GM10266 (cell line): ENCODE results near the gene PTPN14.

Experiments
- DNase-seq: peaks from one replicate; pipeline ENCODE4 v3.0.0; 2012; ENCODE audit errors: extremely low spot score
- CTCF ChIP-seq: IDR thresholded peaks from 2 replicates; pipeline ENCODE4 v1.5.1; 2012; ENCODE audit warnings: mild to moderate bottlenecking, low read depth; ENCODE audit not compliant: control insufficient read depth, insufficient read depth; ENCODE audit errors: missing control alignments

Gene PTPN14

GRCh38 chr1:214329470-214330220, 221.8 kb downstream of the PTPN14 start:
- no peak for DNase-seq
- no peak for TF ChIP-seq CTCF

DNA sequence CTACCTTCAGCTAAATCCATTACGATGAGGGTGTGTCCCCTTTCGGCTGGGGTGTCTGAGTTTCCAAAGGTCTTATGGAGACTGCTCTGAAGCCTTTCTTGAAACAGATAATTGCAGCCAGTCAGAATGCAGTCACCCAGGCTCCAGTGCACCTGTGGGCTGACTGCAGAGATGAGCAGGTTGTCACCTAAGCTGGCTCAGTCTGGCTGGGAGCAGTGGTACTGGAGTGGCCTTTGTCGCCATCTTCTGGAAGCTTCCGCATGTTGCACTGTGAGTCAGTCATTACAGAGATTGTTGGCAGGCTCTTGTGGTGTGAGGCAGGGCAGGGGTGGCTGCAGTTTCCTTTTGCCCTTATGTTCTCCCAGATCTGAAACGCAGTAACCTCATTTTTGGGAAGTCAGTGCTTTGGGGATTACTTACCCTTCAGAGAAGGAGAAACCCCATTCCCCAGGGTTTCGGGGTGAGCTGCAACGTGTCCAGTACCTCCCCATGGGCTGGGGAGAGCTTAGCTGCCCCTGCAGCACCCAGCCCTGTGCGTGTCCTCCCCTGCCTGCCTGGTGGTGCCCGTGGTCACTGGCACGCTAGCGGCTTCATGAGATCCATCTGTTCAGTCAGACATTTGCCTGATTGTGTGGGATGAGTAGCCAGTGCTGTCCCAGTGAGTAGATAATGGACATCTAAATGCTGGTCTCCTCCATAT, 222.5 kb downstream of the PTPN14 start:
- peak; percentile 70 for DNase-seq
- peak; percentile 96 for TF ChIP-seq CTCF

- no peak for DNase-seq
- TF ChIP-seq CTCF, result no peak
Observed at GRCh38 chr1:214327514-214327913, 223.9 kb downstream of the PTPN14 start.

GRCh38 chr1:214326406-214326805, 225.0 kb downstream of the PTPN14 start:
- no peak for DNase-seq
- TF ChIP-seq CTCF, result no peak

DNA sequence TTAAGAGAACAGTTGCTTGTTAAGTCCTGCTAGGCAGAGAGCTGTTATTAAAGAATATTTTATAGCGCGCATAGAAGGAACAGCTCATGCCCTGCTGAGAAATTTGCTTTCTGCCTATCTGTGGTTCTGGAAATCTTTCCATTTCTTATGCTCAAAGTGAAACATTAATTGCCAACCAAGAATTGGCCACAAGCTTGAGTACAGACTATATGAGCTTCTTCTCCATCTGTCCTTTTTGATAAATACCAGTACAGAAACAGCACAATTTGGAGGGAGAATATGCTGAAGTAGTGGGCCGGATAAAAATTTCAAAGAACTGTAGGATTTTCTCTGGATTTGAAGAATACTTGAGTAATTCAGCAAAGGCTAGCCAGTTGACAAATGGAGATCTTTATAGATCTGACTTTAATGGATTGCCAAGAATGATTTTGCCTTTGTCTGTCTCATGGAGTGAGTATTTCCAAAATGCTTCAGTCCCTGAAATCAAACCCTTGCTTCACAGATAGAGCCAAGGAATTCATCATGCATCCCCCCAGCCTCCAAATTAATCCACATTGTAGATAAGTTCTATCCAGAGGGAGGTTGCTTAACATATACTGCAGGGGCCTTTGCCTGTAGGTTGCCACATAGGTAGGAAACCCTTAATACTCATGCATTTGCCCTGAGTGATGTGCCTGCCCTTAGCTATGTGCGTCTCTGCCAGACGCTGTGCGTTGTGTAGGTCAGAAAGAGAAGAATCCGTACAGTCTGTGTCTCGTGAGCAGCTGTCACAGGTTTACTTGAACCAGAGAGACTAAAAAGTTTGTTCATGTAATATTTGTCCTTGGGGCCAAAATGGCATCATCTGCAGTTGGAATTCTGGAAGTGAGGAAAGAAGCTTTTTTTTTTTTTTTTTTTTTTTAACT, 226.3 kb downstream of the PTPN14 start:
- no peak for DNase-seq
- no peak for TF ChIP-seq CTCF

DNA sequence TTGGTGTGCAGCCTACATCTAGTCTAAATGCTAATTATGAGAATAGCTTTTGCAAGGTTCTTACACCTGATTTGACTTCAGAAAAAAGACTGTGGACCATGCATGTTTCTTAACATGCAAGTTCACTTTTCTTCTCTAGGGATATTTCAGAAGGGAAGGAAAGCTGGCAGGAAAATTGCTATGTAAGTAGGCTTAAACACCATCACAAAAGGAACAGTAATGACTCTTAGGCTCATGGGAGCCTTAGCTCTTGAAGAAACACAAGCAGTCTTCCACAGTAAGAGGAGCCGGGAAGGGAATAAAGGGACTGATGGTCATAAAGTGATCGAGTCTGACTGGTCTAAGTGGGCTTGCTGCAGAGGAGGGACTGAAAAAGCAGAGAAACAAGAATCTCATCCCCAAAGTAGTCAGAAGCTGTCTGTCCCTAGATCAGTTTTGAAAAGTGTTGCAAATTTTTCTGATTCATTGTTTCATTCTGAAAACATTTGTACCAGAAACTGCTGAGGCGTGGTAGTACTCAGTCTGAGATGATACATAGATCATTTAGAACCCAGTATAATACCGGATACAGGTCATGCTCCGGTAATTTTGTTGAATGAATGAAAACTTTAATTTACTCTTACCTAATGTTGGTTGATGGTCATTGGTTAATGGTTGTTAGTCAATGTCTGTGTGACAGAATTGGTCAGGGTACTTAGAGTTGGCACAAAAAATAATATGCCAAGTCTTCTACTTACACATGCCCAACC, 229.5 kb downstream of the PTPN14 start:
- no peak for DNase-seq
- no peak for TF ChIP-seq CTCF
